Stimulated activated CD4-positive, alpha-beta T cell treated with anti-CD3 and anti-CD28 coated beads, Interleukin-4, amount 100 ng/mL, for 1 hour (primary cell): ENCODE data around the gene CARNS1.
A peak's percentile ranks its signal among the peaks of the same experiment; 100 is the strongest.

Source experiments
- DNase-seq: peaks from one replicate; pipeline ENCODE4 v3.0.0-alpha.2; 2020

The CARNS1 gene

GRCh38 chr11:67429722-67430121 lies 14.2 kb downstream of the CARNS1 start:
- no peak for DNase-seq

GRCh38 chr11:67431346-67432249 lies 16.1 kb downstream of the CARNS1 start:
- DNase-seq, result no peak

GRCh38 chr11:67432655-67433349 lies 17.3 kb downstream of the CARNS1 start:
- DNase-seq, result no peak

GRCh38 chr11:67433536-67434394 lies 18.3 kb downstream of the CARNS1 start:
- no peak for DNase-seq

GRCh38 chr11:67434395-67434881 lies 19.0 kb downstream of the CARNS1 start:
- peak; percentile 26 for DNase-seq

DNA sequence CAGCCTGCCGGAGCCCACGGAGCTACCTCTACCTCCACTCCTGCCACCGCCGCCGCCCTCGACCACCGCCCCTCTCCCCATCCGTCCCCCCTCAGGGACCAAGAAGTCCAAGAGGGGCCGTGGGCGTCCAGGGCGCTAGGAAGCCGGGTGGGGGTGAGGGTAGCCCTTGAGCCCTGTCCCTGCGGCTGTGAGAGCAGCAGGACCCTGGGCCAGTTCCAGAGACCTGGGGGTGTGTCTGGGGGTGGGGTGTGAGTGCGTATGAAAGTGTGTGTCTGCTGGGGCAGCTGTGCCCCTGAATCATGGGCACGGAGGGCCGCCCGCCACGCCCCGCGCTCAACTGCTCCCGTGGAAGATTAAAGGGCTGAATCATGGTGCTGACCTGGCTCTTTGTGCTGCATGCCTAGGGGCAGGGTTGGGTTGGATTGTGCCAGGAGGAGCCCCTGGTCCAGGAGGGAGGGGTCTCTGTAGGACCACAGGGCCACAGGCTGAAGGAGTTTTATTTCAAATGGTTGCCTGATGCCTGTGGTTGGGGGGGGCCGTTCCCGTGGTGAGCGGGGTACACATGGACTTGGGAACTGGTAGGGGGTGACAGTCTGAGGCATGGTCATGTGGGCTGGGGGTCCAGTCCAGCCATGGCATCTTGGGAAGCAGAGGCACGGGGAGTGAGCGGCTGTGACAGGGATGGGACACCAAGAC lies 19.7 kb downstream of the CARNS1 start:
- DNase-seq, result peak; percentile 32

DNA sequence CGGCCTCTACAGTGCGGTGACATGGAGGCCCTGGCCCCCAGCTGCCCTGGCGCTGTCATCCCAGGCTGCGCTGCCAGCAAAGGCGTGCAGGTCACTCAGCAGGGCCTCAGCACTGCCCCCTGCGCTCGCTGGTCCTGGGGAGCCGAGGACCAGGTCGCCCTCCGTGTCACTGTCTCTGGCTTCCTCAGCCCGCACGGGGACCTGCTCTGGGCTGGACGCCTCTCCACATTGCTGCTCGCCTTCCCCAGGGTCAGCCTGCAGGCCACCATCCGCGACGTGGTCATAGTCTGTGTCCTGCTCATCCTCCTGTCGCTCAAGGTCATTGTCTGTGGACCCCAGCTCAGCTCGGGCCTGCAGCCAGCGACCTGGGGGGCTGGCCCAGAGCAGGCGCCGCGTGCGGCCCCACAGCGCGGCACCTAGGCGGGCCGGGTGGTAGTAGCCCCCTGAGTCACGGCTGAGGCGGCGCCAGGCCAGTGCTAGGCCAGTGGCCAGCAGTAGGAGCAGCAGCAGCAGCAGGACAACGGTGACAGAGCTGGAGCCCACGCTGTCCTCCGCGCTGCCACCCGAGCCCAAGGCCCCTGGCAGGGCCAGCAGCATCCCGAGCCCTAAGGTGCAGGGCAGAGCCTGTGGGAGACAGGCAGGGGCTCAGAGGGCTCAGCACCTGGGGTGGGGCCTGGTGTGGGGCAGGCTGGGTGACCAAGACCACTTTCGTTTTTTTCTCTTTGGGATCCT lies 20.4 kb downstream of the CARNS1 start:
- no peak for DNase-seq

GRCh38 chr11:67436459-67437081 lies 21.1 kb downstream of the CARNS1 start:
- peak; percentile 73 for DNase-seq

- peak; percentile 70 for DNase-seq
These were observed 21.8 kb downstream of the CARNS1 start, which contains the start of gene PTPRCAP for GRCh38 chr11:67437082-67437808. TSS of gene PTPRCAP (minus strand) at chr11:67437682. CDS start at chr11:67437619, 63 bp downstream.

- no peak for DNase-seq
These were observed 22.3 kb downstream of the CARNS1 start for GRCh38 chr11:67437809-67438157.

GRCh38 chr11:67438158-67438902 lies 22.9 kb downstream of the CARNS1 start:
- peak; percentile 77 for DNase-seq

GRCh38 chr11:67439321-67440228 lies 24.1 kb downstream of the CARNS1 start:
- DNase-seq, result peak; percentile 30

DNA sequence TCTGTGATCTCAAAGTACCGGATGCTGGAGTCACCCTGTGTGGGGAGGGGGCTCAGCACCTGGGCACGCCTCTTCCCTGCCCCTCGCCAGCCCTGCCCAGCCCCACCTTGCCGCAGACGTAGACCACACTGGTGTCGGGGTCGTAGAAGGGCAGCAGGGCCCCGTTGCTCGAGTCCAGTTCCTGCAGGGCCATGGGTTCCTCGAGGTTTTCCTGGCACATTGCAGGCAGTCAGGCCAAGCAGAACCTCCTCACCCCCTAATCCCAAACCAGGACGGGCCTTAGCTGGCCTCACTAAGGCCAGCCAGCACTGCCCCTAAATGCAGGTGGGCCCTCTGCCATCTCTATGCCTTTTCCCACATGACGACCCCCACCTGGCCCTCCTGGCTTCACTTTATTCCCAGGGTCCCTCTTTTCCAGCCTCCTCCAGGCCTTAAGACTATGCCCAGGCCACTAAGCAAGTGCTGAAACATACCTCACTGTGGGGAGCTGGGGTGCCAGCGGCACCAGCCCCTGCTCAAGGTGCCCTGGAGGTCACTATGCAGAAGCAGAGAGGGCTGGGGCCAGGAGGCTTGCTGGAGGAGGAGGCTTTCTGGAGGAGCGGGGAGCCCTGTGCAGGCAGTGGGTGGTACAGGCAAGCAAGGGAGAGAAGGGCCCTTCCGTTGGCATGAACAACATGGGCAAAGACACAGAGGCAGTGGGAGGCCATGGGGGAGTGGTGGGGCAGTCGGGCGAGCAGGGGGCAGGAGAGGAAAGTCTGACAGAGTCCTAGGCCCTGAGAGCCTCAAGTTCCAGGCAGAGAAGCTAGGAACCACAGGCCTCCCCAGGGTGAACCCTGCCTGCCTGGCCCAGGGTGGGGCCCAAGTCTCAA lies 25.0 kb downstream of the CARNS1 start:
- no peak for DNase-seq

DNA sequence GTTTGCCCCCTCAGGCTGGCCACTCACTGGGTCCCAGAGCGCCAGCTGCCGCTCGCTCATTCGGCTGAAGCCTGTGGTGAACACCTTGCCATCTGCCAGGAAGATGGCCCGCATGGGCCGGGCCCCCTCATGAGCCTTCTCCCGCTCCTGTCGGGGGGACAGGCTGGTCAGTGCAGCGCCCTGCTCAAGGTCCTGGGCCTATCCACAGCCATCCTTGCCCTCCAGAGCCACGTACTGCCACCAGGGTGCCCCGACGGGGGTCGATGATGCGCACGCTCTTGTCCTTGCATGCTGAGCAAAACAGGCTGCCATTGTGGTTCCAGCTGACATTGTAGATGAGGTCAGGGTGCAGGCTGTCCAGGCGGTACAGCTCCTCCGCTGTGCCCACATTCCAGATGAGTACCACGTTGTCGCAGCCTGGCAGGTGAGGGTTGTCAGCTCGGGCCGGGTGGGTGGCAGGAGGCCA lies 25.7 kb downstream of the CARNS1 start:
- DNase-seq, result no peak

DNA sequence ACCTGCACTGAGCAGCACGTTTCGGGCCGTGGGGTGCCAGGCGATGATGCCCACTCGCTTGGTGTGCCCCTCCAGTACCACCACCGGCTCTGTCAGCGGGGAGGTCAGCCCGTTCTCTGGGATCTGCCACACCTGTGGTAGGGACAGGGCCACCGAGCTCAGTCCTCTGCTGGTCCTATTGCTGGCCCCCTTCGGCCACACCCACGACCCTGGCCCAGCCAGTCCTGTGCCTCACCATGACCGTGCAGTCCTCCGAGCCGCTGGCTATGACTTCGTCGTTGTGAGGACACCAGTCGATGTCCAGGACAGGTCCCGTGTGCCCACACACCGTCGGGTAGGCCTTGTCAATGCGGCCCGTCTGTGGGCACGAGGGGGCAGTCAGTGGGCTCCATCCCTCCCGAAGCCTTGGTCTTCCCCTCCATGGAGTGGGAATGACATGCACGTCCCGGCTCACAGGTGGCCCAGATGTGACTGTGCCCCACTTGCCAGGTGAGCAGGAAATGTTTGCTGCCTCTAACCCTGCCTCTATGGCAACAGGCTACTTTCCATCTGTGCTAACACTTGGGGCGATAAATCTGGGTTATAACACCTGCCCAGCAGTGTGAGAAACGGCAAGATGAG lies 26.4 kb downstream of the CARNS1 start:
- no peak for DNase-seq

DNA sequence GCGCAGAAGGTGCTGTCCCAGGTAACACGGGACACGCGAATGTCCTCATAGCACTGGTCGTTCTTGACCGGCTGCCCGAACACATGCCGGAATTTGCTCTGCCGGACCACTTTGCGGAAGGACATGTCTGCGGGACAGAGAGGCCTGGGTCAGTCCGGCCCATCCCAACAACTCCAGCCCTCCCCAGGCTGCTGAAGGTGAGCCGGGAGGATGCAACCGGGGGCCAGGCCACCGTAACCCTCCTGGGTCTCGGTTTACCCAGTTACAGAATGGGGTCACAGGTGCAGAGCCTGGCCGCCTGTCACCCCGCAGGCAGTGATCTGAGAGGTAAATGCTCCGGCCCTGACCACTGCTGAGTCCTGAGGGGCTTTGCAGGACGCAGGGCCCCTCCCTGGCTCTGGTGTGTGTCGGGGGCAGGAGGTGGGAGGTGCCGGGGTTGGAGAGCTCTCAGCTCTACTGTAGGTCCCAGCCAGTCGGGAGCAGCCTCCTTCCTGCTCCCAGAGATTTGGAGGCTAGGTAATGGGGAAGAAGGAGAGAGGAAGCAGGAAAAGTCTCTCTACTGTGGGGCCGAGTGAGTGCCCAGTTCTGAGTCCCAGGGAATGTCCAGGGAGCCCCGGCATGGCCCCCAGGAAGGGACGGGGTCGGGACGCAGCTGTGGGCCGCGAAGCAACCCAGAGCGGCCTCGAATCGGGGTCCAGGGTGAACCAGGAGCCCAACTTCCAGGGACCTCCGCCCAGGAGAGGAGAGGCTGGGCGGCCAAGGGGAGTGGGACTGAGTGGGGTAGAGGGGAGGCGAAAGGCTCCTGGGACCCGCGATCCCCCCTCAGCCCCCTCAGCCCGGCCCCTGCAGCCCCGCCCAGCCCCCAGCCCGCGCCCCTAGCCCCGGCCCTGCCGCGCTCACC lies 27.3 kb downstream of the CARNS1 start:
- DNase-seq, result no peak
